Coronary artery (tissue), 2 donors: ENCODE data around the gene TSPAN10.

Source experiments
- DNase-seq: peaks from one replicate; pipeline ENCODE4 v3.0.0-alpha.2; 2017; ENCODE audit warnings: low spot score
- H3K27ac ChIP-seq, 2 donors: fragments of 200-600 bp; sonication (generic); one replicate each; pipeline ENCODE4 v1.5.1; 2016 to 2019
- H3K4me3 ChIP-seq: fragments of 200-600 bp; sonication (generic); 2 replicates; pipeline ENCODE4 v1.5.1; 2016; ENCODE audit warnings: mild to moderate bottlenecking, moderate library complexity
- TF ChIP-seq, protein P1 (sequence below): fragments of 200-600 bp; sonication (generic); IDR thresholded peaks from one replicate; pipeline ENCODE4 v1.5.1; 2019; ENCODE audit warnings: antibody characterized with exemption

The TSPAN10 gene

DNA sequence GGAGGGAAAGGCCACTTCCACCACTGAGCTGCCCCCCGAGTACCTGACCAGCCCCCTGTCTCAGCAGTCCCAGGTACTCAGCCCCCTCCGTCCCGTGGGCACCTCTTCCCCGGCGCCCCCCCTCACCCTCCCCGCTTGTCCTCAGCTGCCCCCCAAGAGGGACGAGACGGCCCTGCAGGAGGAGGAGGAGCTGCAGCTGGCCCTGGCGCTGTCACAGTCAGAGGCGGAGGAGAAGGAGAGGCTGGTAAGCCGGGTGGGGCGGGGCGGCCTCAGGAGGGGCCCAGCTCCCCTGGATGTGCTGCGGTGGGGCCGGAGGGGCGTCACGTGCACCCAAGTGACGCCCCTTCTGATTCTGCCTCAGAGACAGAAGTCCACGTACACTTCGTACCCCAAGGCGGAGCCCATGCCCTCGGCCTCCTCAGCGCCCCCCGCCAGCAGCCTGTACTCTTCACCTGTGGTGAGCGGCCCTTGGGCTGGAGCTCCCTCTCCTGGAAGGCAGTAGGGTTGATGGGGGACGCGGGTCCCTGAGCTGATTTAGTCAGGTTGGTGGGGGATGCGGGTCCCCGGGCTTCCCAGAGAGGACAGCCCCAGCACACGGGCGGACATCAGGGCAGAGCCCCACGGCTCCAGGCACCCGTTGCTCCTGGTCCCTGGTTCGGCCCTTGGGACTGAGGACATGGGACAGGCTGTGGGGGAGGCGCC, 56.7 kb downstream of the TSPAN10 start:
- TF ChIP-seq, protein P1, sequence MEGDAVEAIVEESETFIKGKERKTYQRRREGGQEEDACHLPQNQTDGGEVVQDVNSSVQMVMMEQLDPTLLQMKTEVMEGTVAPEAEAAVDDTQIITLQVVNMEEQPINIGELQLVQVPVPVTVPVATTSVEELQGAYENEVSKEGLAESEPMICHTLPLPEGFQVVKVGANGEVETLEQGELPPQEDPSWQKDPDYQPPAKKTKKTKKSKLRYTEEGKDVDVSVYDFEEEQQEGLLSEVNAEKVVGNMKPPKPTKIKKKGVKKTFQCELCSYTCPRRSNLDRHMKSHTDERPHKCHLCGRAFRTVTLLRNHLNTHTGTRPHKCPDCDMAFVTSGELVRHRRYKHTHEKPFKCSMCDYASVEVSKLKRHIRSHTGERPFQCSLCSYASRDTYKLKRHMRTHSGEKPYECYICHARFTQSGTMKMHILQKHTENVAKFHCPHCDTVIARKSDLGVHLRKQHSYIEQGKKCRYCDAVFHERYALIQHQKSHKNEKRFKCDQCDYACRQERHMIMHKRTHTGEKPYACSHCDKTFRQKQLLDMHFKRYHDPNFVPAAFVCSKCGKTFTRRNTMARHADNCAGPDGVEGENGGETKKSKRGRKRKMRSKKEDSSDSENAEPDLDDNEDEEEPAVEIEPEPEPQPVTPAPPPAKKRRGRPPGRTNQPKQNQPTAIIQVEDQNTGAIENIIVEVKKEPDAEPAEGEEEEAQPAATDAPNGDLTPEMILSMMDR: no peak
- DNase-seq: no peak
- Histone ChIP-seq H3K27ac (no peak overlapping the region), H3K4me3 (no peak overlapping the region)

DNA sequence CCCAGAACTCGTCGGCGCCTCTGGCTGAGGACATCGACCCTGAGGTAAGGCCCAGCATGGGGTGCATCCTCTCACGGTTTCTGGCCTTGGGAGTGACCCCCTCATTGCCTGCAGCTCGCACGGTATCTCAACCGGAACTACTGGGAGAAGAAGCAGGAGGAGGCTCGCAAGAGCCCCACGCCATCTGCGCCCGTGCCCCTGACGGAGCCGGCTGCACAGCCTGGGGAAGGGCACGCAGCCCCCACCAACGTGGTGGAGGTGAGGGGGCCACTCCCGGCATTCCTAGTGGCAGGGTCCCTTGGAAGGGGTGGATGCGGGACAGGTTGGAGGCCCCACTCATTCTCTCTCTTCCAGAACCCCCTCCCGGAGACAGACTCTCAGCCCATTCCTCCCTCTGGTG, 57.8 kb downstream of the TSPAN10 start:
- Histone ChIP-seq H3K4me3 (no peak overlapping the region), H3K27ac (no peak overlapping the region)
- no peak for DNase-seq
- TF ChIP-seq, protein P1: no peak

DNA sequence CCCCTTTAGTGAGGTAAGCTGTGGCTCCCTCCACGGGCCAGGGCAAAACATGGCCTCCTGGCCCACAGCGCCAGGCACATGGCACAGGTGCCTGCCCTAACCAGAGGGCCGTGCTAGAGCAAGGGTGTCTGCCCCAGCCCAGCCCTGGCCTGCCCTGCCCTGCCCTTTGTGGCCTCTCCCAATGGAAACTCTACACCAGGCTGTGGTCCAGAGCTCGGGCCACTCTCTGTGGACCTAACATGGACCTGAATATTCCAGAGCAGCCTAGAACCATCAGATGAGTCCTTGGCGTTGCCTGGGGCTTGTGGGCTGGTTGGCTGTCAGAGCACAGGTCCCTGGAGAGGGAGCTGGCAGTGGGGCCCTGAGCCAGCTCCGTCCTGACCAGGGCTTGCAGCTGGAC, 58.2 kb downstream of the TSPAN10 start:
- TF ChIP-seq, protein P1: no peak
- no peak for DNase-seq
- Histone ChIP-seq H3K4me3 (no peak overlapping the region), H3K27ac (no peak overlapping the region)

DNA sequence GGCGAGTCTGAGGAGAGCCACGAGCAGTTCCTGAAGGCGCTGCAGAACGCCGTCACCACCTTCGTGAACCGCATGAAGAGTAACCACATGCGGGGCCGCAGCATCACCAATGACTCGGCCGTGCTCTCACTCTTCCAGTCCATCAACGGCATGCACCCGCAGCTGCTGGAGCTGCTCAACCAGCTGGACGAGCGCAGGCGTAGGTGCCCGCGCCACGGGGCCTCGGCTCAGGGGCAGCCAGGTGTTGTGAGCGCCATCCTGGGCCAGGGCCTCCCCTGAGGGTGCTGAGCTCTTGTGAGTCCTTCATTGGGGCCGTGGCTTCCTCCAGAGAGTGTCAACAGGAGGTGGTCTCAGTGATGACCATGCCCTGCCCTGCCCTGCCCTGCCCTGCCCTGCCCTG, 58.8 kb downstream of the TSPAN10 start:
- H3K4me3 ChIP-seq: no peak overlapping the region
- no peak overlapping the region for H3K27ac ChIP-seq
- TF ChIP-seq, protein P1: no peak
- no peak for DNase-seq

DNA sequence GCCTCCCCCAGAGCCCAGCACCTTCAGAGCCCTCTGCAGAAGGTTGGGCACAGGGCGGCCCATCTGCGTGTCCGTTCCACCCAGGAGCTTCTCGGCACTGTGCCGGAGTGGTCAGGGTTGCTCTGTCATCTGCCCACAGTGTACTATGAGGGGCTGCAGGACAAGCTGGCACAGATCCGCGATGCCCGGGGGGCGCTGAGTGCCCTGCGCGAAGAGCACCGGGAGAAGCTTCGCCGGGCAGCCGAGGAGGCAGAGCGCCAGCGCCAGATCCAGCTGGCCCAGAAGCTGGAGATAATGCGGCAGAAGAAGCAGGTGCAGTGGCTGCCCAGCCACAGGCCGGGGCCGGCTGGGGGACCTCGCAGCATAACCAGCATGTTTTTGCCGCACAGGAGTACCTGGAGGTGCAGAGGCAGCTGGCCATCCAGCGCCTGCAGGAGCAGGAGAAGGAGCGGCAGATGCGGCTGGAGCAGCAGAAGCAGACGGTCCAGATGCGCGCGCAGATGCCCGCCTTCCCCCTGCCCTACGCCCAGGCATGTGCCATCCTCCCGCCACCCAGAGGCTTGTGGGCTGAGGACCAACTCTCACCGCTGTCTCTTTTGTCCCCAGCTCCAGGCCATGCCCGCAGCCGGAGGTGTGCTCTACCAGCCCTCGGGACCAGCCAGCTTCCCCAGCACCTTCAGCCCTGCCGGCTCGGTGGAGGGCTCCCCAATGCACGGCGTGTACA, 59.4 kb downstream of the TSPAN10 start:
- no peak for DNase-seq
- TF ChIP-seq, protein P1: no peak
- Histone ChIP-seq H3K27ac (no peak overlapping the region), H3K4me3 (no peak overlapping the region)

DNA sequence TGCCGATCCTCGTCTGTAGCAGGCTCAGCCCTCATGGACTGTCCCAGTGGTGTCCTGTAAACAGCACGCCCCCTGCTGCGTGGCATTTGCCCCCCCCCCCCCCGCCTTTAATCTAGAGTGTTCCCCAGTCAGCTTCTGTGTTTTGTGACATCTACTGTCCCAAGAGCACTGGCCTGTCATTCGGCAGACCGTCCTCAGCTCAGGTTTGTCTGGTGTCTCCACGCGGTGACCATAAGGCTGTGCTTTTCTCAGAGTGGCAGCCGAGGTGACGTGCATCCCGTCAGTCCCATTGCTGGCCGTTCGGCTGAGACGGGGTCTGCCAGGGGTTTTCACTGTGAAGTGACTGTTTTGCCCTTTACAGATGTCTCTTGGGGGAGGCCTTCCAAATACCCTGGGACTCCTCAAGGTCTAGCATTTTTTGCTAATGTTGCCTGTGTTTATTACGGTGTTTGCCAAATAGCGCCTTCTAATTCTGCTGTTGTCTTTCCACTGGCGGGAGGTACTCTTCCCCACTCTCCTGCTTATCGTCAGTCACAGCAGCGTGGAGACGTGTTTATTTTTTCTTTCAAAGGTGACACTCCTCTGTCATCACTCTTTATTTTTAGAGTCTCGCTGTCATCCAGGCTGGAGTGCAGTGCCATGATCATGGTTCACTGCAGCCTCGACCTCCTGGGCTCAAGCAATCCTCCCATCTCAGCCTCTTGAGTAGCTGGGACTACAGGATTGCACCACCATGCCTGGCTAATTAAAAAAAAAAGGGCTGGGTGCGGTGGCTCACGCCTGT, 60.5 kb downstream of the TSPAN10 start:
- DNase-seq: no peak
- H3K27ac ChIP-seq: no peak overlapping the region
- TF ChIP-seq, protein P1: no peak
- no peak overlapping the region for H3K4me3 ChIP-seq
